Activated CD4-positive, alpha-beta T cell treated with anti-CD3 and anti-CD28 coated beads for 24 hours (primary cell): Measurements from ENCODE around the gene PROC.

Source experiments
- DNase-seq, 2 donors: peaks; one replicate each; pipeline ENCODE4 v3.0.0-alpha.2; 2020; ENCODE audit warnings: low read depth in 2 of 2

The PROC gene

DNA sequence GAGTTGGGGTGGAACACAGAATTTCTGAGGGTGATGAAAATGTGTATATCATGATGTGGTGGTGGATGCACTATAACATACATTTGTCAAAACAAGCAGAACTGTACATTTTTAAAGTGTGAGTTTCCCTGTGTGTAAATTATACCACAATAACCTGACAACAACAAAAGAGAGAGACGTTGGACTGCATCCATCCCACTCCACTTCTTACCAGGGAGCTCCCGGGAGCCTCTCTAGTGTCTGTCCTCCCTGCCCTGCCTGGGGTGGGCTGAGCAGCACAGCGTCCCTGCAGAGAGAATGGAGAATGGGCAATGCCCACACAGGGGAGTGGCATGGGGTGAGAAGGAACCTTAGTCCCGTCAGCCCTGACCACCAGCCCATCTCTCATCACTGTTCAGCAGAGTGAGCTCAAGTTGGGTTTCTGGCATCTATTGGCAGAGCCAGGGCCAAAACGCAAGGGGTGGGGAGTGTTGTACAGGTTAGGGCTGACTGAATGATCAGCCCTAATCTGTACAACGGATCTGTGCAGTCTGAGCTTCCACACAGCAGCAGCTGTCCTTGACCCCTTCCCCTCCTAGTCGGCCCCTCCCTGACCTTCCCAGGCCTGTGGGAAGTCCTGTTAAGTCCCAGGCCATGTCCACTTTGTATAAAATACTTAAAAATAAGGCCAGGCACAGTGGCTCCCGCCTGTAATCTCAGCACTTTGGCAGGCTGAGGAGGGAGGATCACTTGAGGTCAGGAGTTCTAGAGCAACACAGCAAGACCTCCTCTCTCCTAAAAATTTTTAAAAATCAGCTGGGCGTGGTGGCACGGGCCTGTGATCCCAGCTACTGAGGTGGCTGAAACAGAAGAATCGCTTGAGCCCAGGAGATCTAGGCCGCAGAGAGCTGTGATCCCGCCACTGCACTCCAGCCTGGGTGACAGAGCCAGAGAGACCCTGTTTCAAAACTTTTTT lies 3.3 kb upstream of the PROC start:
- no peak for DNase-seq

DNA sequence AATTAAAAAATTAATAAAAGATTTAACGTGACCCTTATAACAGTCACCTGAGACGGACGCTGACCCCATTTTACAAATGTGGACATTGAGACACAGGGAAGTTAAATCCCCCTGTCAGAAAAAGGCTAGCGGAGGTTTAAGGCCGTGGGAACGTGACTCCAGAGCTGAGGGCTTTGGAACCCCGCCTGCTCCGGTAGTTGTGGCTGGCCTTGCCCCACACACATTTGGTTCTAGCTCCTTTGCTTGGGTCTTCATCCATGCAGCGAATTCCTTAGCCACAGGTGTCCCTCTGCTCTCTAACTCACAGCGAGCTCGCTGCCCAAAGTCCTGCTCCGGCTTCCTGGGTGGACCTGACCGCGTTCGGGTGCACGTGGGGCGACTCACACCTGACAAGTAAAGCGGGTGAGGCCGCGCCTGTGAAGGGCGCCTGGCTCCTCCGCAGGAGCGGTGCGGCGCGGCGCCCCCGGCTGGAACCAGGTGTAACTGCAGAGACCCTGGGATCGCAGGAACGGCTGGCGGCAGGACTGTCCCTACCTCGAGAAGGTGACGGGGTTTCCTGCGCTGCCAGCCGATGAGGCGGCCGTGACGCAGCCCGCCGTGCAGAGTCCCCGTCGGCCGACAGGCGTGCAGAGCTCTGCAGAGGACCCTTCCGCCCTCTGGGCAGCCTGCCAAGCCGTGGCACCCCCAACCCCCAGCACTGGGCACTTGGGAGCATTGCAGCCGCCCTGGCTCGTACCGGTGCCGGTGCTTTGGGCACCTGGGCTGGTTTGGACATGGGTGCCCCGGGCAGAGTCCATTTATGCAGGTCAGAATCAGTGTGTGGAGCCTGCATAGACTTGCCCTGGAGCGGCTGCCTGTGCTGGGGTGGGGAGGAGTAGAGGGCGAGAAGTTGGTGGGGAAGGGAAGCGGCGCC lies 2.4 kb upstream of the PROC start:
- DNase-seq, result peak; percentile 60 to 73

DNA sequence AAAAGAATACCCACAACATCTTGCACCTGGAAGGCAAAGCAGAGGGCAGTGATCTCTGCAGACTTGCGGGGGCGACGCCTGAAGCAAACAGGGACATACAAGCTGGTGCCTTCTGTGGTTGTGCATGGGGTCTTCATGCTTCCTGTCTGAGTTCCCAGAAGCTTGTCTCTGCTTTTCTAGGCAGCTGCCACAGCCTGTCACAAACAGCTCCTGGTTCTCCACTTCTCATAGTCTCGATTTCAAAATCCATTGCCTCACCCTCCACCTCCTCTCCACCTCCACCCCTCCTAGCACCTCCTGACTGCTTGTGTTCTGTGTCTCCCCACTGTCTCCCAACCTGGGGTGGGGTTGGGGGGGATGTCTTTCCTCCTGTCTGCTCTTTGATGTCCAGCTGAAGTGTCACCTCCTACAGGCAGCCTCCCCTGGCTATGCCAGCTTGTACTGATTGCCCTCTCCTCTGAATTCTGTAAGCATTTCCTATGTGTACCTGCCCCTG lies 1.7 kb upstream of the PROC start:
- no peak for DNase-seq

DNA sequence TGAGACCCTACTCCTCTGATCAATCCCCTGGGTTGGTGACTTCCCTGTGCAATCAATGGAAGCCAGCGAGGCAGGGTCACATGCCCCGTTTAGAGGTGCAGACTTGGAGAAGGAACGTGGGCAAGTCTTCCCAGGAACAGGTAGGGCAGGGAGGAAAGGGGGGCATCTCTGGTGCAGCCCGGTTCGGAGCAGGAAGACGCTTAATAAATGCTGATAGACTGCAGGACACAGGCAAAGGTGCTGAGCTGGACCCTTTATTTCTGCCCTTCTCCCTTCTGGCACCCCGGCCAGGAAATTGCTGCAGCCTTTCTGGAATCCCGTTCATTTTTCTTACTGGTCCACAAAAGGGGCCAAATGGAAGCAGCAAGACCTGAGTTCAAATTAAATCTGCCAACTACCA lies 821 bp upstream of the PROC start:
- no peak for DNase-seq

DNA sequence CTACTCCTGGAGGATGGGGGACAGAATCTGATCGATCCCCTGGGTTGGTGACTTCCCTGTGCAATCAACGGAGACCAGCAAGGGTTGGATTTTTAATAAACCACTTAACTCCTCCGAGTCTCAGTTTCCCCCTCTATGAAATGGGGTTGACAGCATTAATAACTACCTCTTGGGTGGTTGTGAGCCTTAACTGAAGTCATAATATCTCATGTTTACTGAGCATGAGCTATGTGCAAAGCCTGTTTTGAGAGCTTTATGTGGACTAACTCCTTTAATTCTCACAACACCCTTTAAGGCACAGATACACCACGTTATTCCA lies 844 bp downstream of the PROC start:
- DNase-seq, result no peak

DNA sequence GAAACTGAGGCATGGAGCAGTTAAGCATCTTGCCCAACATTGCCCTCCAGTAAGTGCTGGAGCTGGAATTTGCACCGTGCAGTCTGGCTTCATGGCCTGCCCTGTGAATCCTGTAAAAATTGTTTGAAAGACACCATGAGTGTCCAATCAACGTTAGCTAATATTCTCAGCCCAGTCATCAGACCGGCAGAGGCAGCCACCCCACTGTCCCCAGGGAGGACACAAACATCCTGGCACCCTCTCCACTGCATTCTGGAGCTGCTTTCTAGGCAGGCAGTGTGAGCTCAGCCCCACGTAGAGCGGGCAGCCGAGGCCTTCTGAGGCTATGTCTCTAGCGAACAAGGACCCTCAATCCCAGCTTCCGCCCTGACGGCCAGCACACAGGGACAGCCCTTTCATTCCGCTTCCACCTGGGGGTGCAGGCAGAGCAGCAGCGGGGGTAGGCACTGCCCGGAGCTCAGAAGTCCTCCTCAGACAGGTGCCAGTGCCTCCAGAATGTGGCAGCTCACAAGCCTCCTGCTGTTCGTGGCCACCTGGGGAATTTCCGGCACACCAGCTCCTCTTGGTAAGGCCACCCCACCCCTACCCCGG lies 1.3 kb downstream of the PROC start:
- DNase-seq, result no peak

DNA sequence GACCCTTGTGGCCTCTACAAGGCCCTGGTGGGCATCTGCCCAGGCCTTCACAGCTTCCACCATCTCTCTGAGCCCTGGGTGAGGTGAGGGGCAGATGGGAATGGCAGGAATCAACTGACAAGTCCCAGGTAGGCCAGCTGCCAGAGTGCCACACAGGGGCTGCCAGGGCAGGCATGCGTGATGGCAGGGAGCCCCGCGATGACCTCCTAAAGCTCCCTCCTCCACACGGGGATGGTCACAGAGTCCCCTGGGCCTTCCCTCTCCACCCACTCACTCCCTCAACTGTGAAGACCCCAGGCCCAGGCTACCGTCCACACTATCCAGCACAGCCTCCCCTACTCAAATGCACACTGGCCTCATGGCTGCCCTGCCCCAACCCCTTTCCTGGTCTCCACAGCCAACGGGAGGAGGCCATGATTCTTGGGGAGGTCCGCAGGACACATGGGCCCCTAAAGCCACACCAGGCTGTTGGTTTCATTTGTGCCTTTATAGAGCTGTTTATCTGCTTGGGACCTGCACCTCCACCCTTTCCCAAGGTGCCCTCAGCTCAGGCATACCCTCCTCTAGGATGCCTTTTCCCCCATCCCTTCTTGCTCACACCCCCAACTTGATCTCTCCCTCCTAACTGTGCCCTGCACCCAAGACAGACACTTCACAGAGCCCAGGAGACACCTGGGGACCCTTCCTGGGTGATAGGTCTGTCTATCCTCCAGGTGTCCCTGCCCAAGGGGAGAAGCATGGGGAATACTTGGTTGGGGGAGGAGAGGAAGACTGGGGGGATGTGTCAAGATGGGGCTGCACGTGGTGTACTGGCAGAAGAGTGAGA lies 2.0 kb downstream of the PROC start:
- no peak for DNase-seq

DNA sequence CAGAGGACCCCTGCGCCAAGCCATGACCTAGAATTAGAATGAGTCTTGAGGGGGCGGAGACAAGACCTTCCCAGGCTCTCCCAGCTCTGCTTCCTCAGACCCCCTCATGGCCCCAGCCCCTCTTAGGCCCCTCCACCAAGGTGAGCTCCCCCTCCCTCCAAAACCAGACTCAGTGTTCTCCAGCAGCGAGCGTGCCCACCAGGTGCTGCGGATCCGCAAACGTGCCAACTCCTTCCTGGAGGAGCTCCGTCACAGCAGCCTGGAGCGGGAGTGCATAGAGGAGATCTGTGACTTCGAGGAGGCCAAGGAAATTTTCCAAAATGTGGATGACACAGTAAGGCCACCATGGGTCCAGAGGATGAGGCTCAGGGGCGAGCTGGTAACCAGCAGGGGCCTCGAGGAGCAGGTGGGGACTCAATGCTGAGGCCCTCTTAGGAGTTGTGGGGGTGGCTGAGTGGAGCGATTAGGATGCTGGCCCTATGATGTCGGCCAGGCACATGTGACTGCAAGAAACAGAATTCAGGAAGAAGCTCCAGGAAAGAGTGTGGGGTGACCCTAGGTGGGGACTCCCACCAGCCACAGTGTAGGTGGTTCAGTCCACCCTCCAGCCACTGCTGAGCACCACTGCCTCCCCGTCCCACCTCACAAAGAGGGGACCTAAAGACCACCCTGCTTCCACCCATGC lies 3.0 kb downstream of the PROC start:
- DNase-seq, result no peak

DNA sequence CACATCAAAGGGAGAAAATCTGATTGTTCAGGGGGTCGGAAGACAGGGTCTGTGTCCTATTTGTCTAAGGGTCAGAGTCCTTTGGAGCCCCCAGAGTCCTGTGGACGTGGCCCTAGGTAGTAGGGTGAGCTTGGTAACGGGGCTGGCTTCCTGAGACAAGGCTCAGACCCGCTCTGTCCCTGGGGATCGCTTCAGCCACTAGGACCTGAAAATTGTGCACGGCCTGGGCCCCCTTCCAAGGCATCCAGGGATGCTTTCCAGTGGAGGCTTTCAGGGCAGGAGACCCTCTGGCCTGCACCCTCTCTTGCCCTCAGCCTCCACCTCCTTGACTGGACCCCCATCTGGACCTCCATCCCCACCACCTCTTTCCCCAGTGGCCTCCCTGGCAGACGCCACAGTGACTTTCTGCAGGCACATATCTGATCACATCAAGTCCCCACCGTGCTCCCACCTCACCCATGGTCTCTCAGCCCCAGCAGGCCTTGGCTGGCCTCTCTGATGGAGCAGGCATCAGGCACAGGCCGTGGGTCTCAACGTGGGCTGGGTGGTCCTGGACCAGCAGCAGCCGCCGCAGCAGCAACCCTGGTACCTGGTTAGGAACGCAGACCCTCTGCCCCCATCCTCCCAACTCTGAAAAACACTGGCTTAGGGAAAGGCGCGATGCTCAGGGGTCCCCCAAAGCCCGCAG lies 3.8 kb downstream of the PROC start:
- DNase-seq, result no peak

DNA sequence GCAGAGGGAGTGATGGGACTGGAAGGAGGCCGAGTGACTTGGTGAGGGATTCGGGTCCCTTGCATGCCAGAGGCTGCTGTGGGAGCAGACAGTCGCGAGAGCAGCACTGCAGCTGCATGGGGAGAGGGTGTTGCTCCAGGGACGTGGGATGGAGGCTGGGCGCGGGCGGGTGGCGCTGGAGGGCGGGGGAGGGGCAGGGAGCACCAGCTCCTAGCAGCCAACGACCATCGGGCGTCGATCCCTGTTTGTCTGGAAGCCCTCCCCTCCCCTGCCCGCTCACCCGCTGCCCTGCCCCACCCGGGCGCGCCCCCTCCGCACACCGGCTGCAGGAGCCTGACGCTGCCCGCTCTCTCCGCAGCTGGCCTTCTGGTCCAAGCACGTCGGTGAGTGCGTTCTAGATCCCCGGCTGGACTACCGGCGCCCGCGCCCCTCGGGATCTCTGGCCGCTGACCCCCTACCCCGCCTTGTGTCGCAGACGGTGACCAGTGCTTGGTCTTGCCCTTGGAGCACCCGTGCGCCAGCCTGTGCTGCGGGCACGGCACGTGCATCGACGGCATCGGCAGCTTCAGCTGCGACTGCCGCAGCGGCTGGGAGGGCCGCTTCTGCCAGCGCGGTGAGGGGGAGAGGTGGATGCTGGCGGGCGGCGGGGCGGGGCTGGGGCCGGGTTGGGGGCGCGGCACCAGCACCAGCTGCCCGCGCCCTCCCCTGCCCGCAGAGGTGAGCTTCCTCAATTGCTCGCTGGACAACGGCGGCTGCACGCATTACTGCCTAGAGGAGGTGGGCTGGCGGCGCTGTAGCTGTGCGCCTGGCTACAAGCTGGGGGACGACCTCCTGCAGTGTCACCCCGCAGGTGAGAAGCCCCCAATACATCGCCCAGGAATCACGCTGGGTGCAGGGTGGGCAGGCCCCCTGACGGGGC lies 4.6 kb downstream of the PROC start:
- DNase-seq, result no peak

DNA sequence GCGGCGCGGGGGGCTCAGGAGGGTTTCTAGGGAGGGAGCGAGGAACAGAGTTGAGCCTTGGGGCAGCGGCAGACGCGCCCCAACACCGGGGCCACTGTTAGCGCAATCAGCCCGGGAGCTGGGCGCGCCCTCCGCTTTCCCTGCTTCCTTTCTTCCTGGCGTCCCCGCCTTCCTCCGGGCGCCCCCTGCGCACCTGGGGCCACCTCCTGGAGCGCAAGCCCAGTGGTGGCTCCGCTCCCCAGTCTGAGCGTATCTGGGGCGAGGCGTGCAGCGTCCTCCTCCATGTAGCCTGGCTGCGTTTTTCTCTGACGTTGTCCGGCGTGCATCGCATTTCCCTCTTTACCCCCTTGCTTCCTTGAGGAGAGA lies 5.2 kb downstream of the PROC start:
- no peak for DNase-seq

DNA sequence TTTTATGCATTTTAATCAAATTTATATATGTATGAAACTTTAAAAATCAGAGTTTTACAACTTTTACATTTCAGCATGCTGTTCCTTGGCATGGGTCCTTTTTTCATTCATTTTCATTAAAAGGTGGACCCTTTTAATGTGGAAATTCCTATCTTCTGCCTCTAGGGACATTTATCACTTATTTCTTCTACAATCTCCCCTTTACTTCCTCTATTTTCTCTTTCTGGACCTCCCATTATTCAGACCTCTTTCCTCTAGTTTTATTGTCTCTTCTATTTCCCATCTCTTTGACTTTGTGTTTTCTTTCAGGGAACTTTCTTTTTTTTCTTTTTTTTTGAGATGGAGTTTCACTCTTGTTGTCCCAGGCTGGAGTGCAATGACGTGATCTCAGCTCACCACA lies 5.7 kb downstream of the PROC start:
- no peak for DNase-seq

DNA sequence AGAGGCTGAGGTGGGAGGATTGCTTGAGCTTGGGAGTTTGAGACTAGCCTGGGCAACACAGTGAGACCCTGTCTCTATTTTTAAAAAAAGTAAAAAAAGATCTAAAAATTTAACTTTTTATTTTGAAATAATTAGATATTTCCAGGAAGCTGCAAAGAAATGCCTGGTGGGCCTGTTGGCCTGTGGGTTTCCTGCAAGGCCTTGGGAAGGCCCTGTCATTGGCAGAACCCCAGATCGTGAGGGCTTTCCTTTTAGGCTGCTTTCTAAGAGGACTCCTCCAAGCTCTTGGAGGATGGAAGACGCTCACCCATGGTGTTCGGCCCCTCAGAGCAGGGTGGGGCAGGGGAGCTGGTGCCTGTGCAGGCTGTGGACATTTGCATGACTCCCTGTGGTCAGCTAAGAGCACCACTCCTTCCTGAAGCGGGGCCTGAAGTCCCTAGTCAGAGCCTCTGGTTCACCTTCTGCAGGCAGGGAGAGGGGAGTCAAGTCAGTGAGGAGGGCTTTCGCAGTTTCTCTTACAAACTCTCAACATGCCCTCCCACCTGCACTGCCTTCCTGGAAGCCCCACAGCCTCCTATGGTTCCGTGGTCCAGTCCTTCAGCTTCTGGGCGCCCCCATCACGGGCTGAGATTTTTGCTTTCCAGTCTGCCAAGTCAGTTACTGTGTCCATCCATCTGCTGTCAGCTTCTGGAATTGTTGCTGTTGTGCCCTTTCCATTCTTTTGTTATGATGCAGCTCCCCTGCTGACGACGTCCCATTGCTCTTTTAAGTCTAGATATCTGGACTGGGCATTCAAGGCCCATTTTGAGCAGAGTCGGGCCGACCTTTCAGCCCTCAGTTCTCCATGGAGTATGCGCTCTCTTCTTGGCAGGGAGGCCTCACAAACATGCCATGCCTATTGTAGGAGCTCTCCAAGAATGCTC lies 6.6 kb downstream of the PROC start:
- DNase-seq, result no peak

DNA sequence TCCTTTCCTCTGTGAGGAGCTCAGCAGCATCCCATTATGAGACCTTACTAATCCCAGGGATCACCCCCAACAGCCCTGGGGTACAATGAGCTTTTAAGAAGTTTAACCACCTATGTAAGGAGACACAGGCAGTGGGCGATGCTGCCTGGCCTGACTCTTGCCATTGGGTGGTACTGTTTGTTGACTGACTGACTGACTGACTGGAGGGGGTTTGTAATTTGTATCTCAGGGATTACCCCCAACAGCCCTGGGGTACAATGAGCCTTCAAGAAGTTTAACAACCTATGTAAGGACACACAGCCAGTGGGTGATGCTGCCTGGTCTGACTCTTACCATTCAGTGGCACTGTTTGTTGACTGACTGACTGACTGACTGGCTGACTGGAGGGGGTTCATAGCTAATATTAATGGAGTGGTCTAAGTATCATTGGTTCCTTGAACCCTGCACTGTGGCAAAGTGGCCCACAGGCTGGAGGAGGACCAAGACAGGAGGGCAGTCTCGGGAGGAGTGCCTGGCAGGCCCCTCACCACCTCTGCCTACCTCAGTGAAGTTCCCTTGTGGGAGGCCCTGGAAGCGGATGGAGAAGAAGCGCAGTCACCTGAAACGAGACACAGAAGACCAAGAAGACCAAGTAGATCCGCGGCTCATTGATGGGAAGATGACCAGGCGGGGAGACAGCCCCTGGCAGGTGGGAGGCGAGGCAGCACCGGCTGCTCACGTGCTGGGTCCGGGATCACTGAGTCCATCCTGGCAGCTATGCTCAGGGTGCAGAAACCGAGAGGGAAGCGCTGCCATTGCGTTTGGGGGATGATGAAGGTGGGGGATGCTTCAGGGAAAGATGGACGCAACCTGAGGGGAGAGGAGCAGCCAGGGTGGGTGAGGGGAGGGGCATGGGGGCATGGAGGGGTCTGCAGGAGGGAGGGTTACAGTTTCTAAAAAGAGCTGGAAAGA lies 7.6 kb downstream of the PROC start:
- no peak for DNase-seq

DNA sequence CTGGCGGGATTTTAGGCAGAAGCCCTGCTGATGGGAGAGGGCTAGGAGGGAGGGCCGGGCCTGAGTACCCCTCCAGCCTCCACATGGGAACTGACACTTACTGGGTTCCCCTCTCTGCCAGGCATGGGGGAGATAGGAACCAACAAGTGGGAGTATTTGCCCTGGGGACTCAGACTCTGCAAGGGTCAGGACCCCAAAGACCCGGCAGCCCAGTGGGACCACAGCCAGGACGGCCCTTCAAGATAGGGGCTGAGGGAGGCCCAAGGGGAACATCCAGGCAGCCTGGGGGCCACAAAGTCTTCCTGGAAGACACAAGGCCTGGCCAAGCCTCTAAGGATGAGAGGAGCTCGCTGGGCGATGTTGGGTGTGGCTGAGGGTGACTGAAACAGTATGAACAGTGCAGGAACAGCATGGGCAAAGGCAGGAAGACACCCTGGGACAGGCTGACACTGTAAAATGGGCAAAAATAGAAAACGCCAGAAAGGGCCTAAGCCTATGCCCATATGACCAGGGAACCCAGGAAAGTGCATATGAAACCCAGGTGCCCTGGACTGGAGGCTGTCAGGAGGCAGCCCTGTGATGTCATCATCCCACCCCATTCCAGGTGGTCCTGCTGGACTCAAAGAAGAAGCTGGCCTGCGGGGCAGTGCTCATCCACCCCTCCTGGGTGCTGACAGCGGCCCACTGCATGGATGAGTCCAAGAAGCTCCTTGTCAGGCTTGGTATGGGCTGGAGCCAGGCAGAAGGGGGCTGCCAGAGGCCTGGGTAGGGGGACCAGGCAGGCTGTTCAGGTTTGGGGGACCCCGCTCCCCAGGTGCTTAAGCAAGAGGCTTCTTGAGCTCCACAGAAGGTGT lies 8.5 kb downstream of the PROC start:
- DNase-seq, result no peak
